A549 (cell line): ENCODE measurements around the gene SEMA6B.

Experiments
- CBX2 ChIP-seq: fragments of 200-600 bp; sonication (generic); IDR thresholded peaks from 2 replicates; pipeline ENCODE4 v1.6.1; 2016; ENCODE audit warnings: low read depth, mild to moderate bottlenecking, borderline replicate concordance
- JUN ChIP-seq, 2 experiments: fragments of >200 bp; sonication (Bioruptor Twin); formaldehyde crosslinking; IDR thresholded peaks; 2 replicates in 1 of 2; 3 replicates in 1 of 2; pipeline ENCODE4 v1.6.1; 2016 to 2017
- MYC ChIP-seq: IDR thresholded peaks from 2 replicates; pipeline ENCODE4 v1.6.1; 2012; ENCODE audit warnings: mild to moderate bottlenecking, inconsistent platforms, low read length, improper control_type of control experiment, borderline replicate concordance
- POLR2A ChIP-seq: IDR thresholded peaks from 2 replicates; pipeline ENCODE4 v1.6.1; 2012; ENCODE audit warnings: mild to moderate bottlenecking, low read length
- RAD21 ChIP-seq, 2 experiments: fragments of >200 bp in 1 of 2; sonication (Bioruptor Twin) in 1 of 2; formaldehyde crosslinking in 1 of 2; IDR thresholded peaks in 1 of 2; conservative IDR thresholded peaks in 1 of 2; 2 replicates in 1 of 2; 3 replicates in 1 of 2; pipeline ENCODE4 v1.6.1; 2012 to 2018; ENCODE audit warnings: inconsistent platforms in 1 of 2
- RFX5 ChIP-seq: fragments of 450-650 bp; IDR thresholded peaks from 2 replicates; pipeline ENCODE4 v1.7.1; 2014; ENCODE audit warnings: antibody characterized with exemption, mild to moderate bottlenecking, moderate library complexity
- RNF2 ChIP-seq: fragments of 200-600 bp; sonication (generic); IDR thresholded peaks from 2 replicates; pipeline ENCODE4 v1.6.1; 2016; ENCODE audit warnings: low read depth, mild to moderate bottlenecking, antibody characterized with exemption, moderate library complexity, borderline replicate concordance
- SMC3 ChIP-seq: fragments of >200 bp; sonication (Bioruptor Twin); formaldehyde crosslinking; IDR thresholded peaks from 3 replicates; pipeline ENCODE4 v1.6.1; 2018; ENCODE audit warnings: inconsistent platforms
- TF ChIP-seq, protein P1 (sequence below): fragments of >200 bp; sonication (Bioruptor Twin); formaldehyde crosslinking; IDR thresholded peaks from 3 replicates; pipeline ENCODE4 v1.5.1; 2016
- TF ChIP-seq, protein P2 (sequence below): IDR thresholded peaks from 2 replicates; pipeline ENCODE4 v1.6.1; 2012
- TF ChIP-seq, protein P3 (sequence below): fragments of 200-600 bp; sonication (generic); IDR thresholded peaks from 2 replicates; pipeline ENCODE4 v1.6.1; 2016; ENCODE audit warnings: antibody characterized with exemption, mild to moderate bottlenecking, moderate library complexity
- TF ChIP-seq, protein P4 (sequence below): IDR thresholded peaks from 2 replicates; pipeline ENCODE4 v1.6.1; 2012; ENCODE audit warnings: low read depth, borderline replicate concordance

DNA sequence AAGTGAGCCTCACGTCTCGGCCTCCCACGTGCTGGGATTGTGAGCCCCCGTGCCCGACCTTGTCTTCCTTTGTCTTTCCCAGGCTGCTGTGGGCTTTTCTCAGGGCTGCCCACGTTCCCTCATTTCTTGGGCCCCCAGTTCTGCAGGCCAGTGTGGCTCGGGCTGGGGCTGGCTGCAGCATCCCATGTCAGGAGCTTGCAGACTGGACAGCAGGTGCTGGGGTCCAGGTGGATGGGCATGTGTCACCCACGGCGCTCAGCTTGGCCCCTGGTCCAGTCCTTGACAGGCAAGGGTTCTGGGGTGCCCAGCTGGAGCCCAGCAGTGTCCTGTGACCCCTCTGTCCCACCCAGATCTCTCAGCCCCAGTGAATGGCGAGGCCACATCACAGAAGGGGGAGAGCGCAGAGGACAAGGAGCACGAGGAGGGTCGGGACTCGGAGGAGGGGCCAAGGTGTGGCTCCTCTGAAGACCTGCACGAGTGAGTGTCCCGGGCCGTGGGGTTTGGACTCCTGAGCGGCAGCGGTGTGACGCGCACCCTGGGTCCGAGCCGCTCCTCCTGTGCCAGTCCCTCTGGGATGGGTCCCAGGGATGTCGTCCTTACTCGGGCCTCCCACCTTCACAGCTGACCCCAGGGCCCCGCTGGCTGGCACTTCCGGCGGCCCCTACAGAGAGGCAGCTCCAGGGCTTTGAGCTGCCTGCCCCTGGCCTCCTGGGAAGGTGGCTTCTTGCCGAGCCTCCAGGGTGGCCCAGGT is 58.5 kb downstream of the SEMA6B start:
- TF ChIP-seq CBX2: no peak
- TF ChIP-seq RNF2: no peak
- TF ChIP-seq, protein P1, sequence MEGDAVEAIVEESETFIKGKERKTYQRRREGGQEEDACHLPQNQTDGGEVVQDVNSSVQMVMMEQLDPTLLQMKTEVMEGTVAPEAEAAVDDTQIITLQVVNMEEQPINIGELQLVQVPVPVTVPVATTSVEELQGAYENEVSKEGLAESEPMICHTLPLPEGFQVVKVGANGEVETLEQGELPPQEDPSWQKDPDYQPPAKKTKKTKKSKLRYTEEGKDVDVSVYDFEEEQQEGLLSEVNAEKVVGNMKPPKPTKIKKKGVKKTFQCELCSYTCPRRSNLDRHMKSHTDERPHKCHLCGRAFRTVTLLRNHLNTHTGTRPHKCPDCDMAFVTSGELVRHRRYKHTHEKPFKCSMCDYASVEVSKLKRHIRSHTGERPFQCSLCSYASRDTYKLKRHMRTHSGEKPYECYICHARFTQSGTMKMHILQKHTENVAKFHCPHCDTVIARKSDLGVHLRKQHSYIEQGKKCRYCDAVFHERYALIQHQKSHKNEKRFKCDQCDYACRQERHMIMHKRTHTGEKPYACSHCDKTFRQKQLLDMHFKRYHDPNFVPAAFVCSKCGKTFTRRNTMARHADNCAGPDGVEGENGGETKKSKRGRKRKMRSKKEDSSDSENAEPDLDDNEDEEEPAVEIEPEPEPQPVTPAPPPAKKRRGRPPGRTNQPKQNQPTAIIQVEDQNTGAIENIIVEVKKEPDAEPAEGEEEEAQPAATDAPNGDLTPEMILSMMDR: no peak
- TF ChIP-seq RFX5: no peak
- no peak for TF ChIP-seq JUN (IDR thresholded peaks at IDR 0.05)
- TF ChIP-seq POLR2A: no peak
- TF ChIP-seq RAD21 (conservative IDR thresholded peaks at IDR 0.05 in 1 of 2, IDR thresholded peaks at IDR 0.05 in 1 of 2): no peak
- TF ChIP-seq, protein P2, sequence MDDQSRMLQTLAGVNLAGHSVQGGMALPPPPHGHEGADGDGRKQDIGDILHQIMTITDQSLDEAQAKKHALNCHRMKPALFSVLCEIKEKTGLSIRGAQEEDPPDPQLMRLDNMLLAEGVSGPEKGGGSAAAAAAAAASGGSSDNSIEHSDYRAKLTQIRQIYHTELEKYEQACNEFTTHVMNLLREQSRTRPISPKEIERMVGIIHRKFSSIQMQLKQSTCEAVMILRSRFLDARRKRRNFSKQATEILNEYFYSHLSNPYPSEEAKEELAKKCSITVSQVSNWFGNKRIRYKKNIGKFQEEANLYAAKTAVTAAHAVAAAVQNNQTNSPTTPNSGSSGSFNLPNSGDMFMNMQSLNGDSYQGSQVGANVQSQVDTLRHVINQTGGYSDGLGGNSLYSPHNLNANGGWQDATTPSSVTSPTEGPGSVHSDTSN: no peak
- TF ChIP-seq, protein P3, sequence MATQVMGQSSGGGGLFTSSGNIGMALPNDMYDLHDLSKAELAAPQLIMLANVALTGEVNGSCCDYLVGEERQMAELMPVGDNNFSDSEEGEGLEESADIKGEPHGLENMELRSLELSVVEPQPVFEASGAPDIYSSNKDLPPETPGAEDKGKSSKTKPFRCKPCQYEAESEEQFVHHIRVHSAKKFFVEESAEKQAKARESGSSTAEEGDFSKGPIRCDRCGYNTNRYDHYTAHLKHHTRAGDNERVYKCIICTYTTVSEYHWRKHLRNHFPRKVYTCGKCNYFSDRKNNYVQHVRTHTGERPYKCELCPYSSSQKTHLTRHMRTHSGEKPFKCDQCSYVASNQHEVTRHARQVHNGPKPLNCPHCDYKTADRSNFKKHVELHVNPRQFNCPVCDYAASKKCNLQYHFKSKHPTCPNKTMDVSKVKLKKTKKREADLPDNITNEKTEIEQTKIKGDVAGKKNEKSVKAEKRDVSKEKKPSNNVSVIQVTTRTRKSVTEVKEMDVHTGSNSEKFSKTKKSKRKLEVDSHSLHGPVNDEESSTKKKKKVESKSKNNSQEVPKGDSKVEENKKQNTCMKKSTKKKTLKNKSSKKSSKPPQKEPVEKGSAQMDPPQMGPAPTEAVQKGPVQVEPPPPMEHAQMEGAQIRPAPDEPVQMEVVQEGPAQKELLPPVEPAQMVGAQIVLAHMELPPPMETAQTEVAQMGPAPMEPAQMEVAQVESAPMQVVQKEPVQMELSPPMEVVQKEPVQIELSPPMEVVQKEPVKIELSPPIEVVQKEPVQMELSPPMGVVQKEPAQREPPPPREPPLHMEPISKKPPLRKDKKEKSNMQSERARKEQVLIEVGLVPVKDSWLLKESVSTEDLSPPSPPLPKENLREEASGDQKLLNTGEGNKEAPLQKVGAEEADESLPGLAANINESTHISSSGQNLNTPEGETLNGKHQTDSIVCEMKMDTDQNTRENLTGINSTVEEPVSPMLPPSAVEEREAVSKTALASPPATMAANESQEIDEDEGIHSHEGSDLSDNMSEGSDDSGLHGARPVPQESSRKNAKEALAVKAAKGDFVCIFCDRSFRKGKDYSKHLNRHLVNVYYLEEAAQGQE: no peak
- no peak for TF ChIP-seq SMC3
- TF ChIP-seq, protein P4, sequence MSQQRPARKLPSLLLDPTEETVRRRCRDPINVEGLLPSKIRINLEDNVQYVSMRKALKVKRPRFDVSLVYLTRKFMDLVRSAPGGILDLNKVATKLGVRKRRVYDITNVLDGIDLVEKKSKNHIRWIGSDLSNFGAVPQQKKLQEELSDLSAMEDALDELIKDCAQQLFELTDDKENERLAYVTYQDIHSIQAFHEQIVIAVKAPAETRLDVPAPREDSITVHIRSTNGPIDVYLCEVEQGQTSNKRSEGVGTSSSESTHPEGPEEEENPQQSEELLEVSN: no peak
- no peak for TF ChIP-seq MYC
